GM18502 (cell line): ENCODE data around the gene NUDT16L1.

ENCODE experiments used
- ATAC-seq: cut with Tn5 transposase; IDR thresholded peaks from one replicate; pipeline ENCODE4 v1.9.1; 2021; ENCODE audit warnings: mild to moderate bottlenecking; ENCODE audit not compliant: unreplicated experiment, poor library complexity

Gene NUDT16L1

DNA sequence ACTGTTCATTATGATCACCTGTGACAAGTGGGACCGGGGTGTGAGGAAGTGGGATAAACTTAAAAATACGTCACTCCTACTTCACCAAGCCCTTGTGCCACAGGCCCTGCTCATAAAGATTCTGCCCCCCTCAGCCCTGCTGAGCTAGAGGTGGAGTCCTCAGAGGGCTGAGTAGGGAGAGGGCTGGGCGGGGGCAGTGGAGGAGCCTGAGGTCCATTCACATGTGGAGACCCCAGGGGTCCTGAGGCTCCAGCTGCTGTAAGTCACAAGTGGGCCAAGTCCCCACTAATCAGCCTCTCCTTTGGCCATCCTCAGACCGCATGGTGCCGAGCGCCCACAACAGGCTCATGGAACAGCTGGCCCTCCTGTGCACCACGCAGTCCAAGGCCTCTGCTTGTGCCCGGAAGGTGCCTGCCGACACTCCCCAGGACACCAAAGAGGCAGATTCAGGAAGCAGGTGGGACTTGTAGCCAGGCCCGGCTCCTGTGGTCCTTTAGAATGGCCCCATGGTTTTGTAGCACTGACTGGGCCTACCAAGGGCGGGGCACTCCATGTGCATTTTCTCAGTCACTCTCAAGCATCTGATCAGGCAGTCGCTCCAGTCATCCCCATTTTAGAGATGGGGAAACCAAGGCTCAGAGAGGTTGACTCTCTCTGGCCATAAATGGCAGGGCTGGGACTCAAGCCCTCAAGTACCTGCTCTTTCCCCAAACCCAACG, 51.4 kb downstream of the NUDT16L1 start:
- ATAC-seq, result no peak

DNA sequence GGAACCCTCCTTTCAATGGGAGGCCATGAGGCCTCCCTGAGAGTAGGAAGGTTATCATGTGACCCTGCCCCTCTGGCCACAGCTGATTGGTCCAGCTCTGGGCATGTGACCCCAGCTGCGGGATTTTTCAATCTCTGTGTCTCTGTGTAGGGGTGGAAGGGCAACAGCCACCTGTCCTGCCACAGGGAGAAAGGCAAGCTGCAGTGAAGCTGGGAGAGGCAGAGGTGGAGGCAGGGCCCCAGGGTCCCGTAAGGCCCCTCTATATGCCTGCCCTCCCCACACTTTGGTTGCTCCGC, 51.9 kb downstream of the NUDT16L1 start:
- ATAC-seq, result no peak
